Common myeloid progenitor, CD34-positive (primary cell): ENCODE measurements around the gene PRR20G. TPM values are rescaled to one million over a fixed set of nuclear protein-coding genes. Genes with fewer than 3 reads are reported as not detected.

Experiments used
- CTCF ChIA-PET: fragments of 350-600 bp; sonication (Branson Sonifier 250); formaldehyde crosslinking; loops from one replicate; lab custom pipeline; 2021; ENCODE audit warnings: antibody characterized with exemption; lab: Charles Lee
- POLR2A ChIA-PET: fragments of 350-600 bp; sonication (Branson Sonifier 250); formaldehyde crosslinking; loops from one replicate; lab custom pipeline; 2021; ENCODE audit warnings: antibody characterized with exemption; lab: Charles Lee
- DNase-seq, 3 donors: peaks; one replicate each; pipeline versions ENCODE4 v3.0.0 to v3.0.0-alpha.2; 2013
- H3K27ac ChIP-seq, 2 experiments: 1 replicate in 1 of 2; 2 replicates in 1 of 2; pipeline ENCODE4 v1.7.0; 2013; ENCODE audit warnings: inconsistent platforms in 2 of 2, low read length in 2 of 2, mild to moderate bottlenecking in 2 of 2, low read depth in 1 of 2, moderate library complexity in 1 of 2; ENCODE audit not compliant: severe bottlenecking in 2 of 2, insufficient read depth in 1 of 2, poor library complexity in 1 of 2
- H3K27me3 ChIP-seq, 5 experiments: replicated peaks in 2 of 5; 1 replicate in 3 of 5; 2 replicates in 2 of 5; pipeline versions ENCODE4 v1.6.1 to v1.7.0; 2013; ENCODE audit warnings: low read length in 4 of 5, mild to moderate bottlenecking in 2 of 5, moderate library complexity in 2 of 5, inconsistent platforms in 1 of 5; ENCODE audit not compliant: insufficient read depth in 5 of 5, control insufficient read depth in 4 of 5
- H3K36me3 ChIP-seq, 4 experiments: 1 replicate in 2 of 4; 2 replicates in 2 of 4; pipeline versions ENCODE4 v1.6.1 to v1.7.0; 2013; ENCODE audit warnings: low read length in 3 of 4, control low read depth in 1 of 4, mild to moderate bottlenecking in 1 of 4; ENCODE audit not compliant: control insufficient read depth in 4 of 4, insufficient read depth in 4 of 4
- H3K4me1 ChIP-seq, 4 experiments: 1 replicate in 3 of 4; 2 replicates in 1 of 4; pipeline versions ENCODE4 v1.6.1 to v1.7.1; 2013; ENCODE audit warnings: low read length in 3 of 4, mild to moderate bottlenecking in 3 of 4, control low read depth in 1 of 4, inconsistent platforms in 1 of 4, moderate library complexity in 1 of 4; ENCODE audit not compliant: control insufficient read depth in 4 of 4, insufficient read depth in 4 of 4; ENCODE audit errors: control extremely low read depth in 1 of 4
- H3K4me3 ChIP-seq, 7 experiments: 1 replicate in 4 of 7; 2 replicates in 3 of 7; pipeline versions ENCODE4 v1.5.1 to v1.7.0; 2013; ENCODE audit warnings: mild to moderate bottlenecking in 7 of 7, low read length in 6 of 7, moderate library complexity in 6 of 7, inconsistent platforms in 2 of 7, low read depth in 2 of 7, control low read depth in 1 of 7; ENCODE audit not compliant: insufficient read depth in 4 of 7, control insufficient read depth in 1 of 7; ENCODE audit errors: extremely low read depth in 1 of 7
- H3K9me3 ChIP-seq, 5 experiments: 1 replicate in 4 of 5; 2 replicates in 1 of 5; pipeline versions ENCODE4 v1.6.1 to v1.7.1; 2013; ENCODE audit warnings: low read length in 4 of 5, mild to moderate bottlenecking in 2 of 5, inconsistent platforms in 1 of 5, low read depth in 1 of 5, moderate library complexity in 1 of 5; ENCODE audit not compliant: control insufficient read depth in 4 of 5, insufficient read depth in 2 of 5; ENCODE audit errors: control extremely low read depth in 1 of 5
- WGBS: methylation state at CpG from one replicate; pipeline ENCODE4 v1.1.5; 2013; ENCODE audit not compliant: insufficient coverage; 5-methylcytosine and 5-hydroxymethylcytosine counted together
- polyA plus RNA-seq: library from polyadenylated mRNA; unstranded; fragments of 120-200 nt; gene quantifications from one replicate; pipeline ENCODE4 v1.2.1, GENCODE V29; 2013

PRR20G gene
- polyA plus RNA-seq: not detected

GRCh38 chr3:127287840-127288239, at the start of gene PRR20G:
TSS of gene PRR20G (minus strand) at chr3:127288046. CDS start at chr3:127287365, 681 bp downstream.
- POLR2A ChIA-PET: no interaction called here
- 86% methylated on average over 15 of the region's 17 CpGs for WGBS
- H3K9me3 ChIP-seq: peaks cover 0 to 2% (median 0%) of the 10 kb centered on the region in 5 experiments
- H3K27me3 ChIP-seq: peaks cover 0 to 10% (median 0%) of the 10 kb centered on the region in 5 experiments
- no peak within 1 kb of the TSS for H3K27ac ChIP-seq
- H3K4me1 ChIP-seq: no peaks in the 10 kb centered on the region
- CTCF ChIA-PET: no interaction called here
- H3K4me3 ChIP-seq: no peak within 1 kb of the TSS
- no peak for DNase-seq
- H3K36me3 ChIP-seq: no peaks in the 10 kb centered on the region

GRCh38 chr3:127337001-127337400, 49.2 kb upstream of the PRR20G start:
- POLR2A ChIA-PET: no interaction called here
- 92% methylated on average over 4 of the region's 7 CpGs for WGBS
- Histone ChIP-seq H3K4me1 (no peaks in the 10 kb centered on the region), H3K4me3 (no peak overlapping the region), H3K27me3 (peaks cover 9 to 59% (median 24%) of the 10 kb centered on the region in 5 experiments), H3K27ac (no peak overlapping the region), H3K9me3 (peaks cover 0 to 13% (median 0%) of the 10 kb centered on the region in 5 experiments), H3K36me3 (no peaks in the 10 kb centered on the region)
- DNase-seq: no peak
- CTCF ChIA-PET: interaction anchor here (1.1 kb wide), 1 partner anchor 29 kb away, joined by 3 read pairs; no protein-coding TSS in a partner anchor

GRCh38 chr3:127336101-127336500, 48.3 kb upstream of the PRR20G start:
- peaks cover 0 to 21% (median 0%) of the 10 kb centered on the region in 5 experiments for H3K9me3 ChIP-seq
- POLR2A ChIA-PET: no interaction called here
- WGBS: 89% methylated on average over 1 of the region's 5 CpGs
- H3K4me3 ChIP-seq: no peak overlapping the region
- H3K36me3 ChIP-seq: no peaks in the 10 kb centered on the region
- H3K4me1 ChIP-seq: no peaks in the 10 kb centered on the region
- peaks cover 9 to 53% (median 24%) of the 10 kb centered on the region in 5 experiments for H3K27me3 ChIP-seq
- no peak for DNase-seq
- CTCF ChIA-PET: no interaction called here
- no peak overlapping the region for H3K27ac ChIP-seq

- ChIA-PET POLR2A (no interaction called here), CTCF (no interaction called here)
- Histone ChIP-seq H3K27me3 (peaks cover 0 to 4% (median 0%) of the 10 kb centered on the region in 5 experiments), H3K27ac (no peak overlapping the region), H3K36me3 (no peaks in the 10 kb centered on the region), H3K4me1 (no peaks in the 10 kb centered on the region), H3K9me3 (peaks cover 0 to 50% (median 8%) of the 10 kb centered on the region in 5 experiments), H3K4me3 (no peak overlapping the region)
- DNase-seq: no peak
- no CpG with 5 or more reads among the region's 2 CpGs for WGBS
Measured at GRCh38 chr3:127330385-127330784, 42.5 kb upstream of the PRR20G start.

- no peak for DNase-seq
- Histone ChIP-seq H3K36me3 (no peaks in the 10 kb centered on the region), H3K4me1 (no peaks in the 10 kb centered on the region), H3K9me3 (peaks cover 0 to 47% (median 8%) of the 10 kb centered on the region in 5 experiments), H3K27me3 (peaks cover 0 to 4% (median 0%) of the 10 kb centered on the region in 5 experiments), H3K27ac (no peak overlapping the region), H3K4me3 (no peak overlapping the region)
- WGBS: no CpG with 5 or more reads among the region's 2 CpGs
- ChIA-PET CTCF (no interaction called here), POLR2A (no interaction called here)
Measured at GRCh38 chr3:127329631-127330285, 41.9 kb upstream of the PRR20G start.

- H3K27ac ChIP-seq: no peak overlapping the region
- H3K4me1 ChIP-seq: no peaks in the 10 kb centered on the region
- H3K9me3 ChIP-seq: peaks cover 0 to 41% (median 8%) of the 10 kb centered on the region in 5 experiments
- ChIA-PET POLR2A (no interaction called here), CTCF (interaction anchor here (0.7 kb wide), 1 partner anchor 14 kb away, joined by 3 read pairs; no protein-coding TSS in a partner anchor)
- H3K27me3 ChIP-seq: peaks cover 0 to 4% (median 0%) of the 10 kb centered on the region in 5 experiments
- H3K4me3 ChIP-seq: no peak overlapping the region
- DNase-seq: no peak
- H3K36me3 ChIP-seq: no peaks in the 10 kb centered on the region
Measured at GRCh38 chr3:127328421-127328820, 40.6 kb upstream of the PRR20G start.

- CTCF ChIA-PET: no interaction called here
- POLR2A ChIA-PET: no interaction called here
- no peak for DNase-seq
- Histone ChIP-seq H3K27me3 (peaks cover 0 to 4% (median 0%) of the 10 kb centered on the region in 5 experiments), H3K4me3 (no peak overlapping the region), H3K27ac (no peak overlapping the region), H3K36me3 (no peaks in the 10 kb centered on the region), H3K9me3 (peaks cover 0 to 36% (median 8%) of the 10 kb centered on the region in 5 experiments), H3K4me1 (no peaks in the 10 kb centered on the region)
Measured at GRCh38 chr3:127326341-127326740, 38.5 kb upstream of the PRR20G start.
